ENCODE measurements around the gene MYH7B. TPM values are rescaled to one million over a fixed set of nuclear protein-coding genes. Genes with fewer than 3 reads are reported as not detected.

Gene MYH7B
- total RNA-seq, 1 experiment from 2014 or later = not detected

DNA sequence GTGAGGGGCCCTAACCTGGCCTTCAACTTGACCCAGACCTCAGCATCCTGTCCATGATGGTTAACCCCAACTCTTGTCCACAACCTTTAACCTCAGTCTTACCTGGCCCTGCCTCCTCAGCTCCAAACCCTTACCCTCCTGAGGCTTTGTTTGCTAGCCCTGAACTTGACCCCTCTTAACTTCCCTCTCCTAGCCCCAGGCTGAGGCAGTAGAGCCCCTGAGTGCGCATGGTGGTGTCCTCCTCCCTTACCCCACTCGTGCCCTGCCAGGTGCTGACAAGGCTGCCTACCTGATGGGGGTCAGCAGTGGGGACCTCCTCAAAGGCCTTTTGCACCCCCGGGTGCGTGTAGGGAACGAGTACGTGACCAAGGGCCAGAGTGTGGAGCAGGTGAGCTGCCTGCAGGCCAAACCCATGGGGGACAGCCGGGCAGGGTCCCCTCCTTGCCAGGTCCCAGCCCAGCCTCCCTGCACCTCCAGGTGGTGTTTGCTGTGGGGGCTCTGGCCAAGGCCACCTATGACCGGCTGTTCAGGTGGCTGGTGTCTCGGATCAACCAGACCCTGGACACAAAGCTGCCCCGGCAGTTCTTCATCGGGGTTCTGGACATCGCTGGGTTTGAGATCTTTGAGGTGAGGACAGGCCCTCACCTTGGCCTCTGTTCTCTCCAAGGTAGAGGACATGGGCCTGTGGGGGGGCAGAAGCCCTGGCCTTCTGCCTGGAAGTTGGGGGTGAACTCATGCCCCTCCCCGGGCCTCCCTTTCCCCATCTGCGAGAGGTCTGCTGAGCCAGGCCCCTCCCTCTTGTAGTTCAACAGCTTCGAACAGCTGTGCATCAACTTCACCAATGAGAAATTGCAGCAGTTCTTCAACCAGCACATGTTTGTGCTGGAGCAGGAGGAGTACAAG, 31.9 kb downstream of the MYH7B start:
- Histone ChIP-seq H3K27ac (ENCODE audit: low read length) (no peak overlapping the region), H3K4me2 (ENCODE audit: low read depth, low read length, poor library complexity, severe bottlenecking) (no peak overlapping the region), H4K20me1 (ENCODE audit: insufficient read depth, low read depth, low read length) (no peaks in the 10 kb centered on the region), H3K79me2 (ENCODE audit: low read length) (no peaks in the 10 kb centered on the region), H3K27me3 (ENCODE audit: low read length) (no peaks in the 10 kb centered on the region), H3K9me3 (ENCODE audit: low read length) (no peaks in the 10 kb centered on the region), H3K9me2 (replicated peaks; ENCODE audit: insufficient read depth, low read length) (no peaks in the 10 kb centered on the region), H2AFZ (ENCODE audit: low read length) (no peak overlapping the region), H3K36me3 (ENCODE audit: insufficient read depth, low read length) (no peaks in the 10 kb centered on the region), H3K4me1 (ENCODE audit: low read length) (peaks cover 7% of the 10 kb centered on the region), H3K4me3 (ENCODE audit: low read length) (no peak overlapping the region), H3K9ac (ENCODE audit: low read length) (no peak overlapping the region)
- no peak for DNase-seq

DNA sequence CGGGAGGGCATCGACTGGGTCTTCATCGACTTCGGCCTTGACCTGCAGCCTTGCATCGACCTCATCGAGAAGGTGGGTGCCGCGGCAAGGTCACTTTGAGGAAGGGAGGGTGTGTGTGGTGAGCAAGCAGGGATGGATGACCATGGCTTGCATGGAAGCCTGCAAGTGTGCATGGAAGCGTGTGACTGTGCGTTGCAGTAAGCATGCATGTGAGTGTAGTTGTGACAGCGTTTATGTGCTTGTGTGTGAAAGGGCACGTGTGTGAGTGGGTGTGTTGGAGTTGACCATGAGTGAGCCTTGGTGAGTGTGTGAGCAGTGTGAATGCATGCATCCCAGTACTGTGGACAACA, 32.5 kb downstream of the MYH7B start:
- Histone ChIP-seq H3K4me2 (ENCODE audit: low read depth, low read length, poor library complexity, severe bottlenecking) (no peak overlapping the region), H2AFZ (ENCODE audit: low read length) (no peak overlapping the region), H3K79me2 (ENCODE audit: low read length) (no peaks in the 10 kb centered on the region), H3K27me3 (ENCODE audit: low read length) (no peaks in the 10 kb centered on the region), H3K9ac (ENCODE audit: low read length) (no peak overlapping the region), H3K9me2 (replicated peaks; ENCODE audit: insufficient read depth, low read length) (no peaks in the 10 kb centered on the region), H3K36me3 (ENCODE audit: insufficient read depth, low read length) (no peaks in the 10 kb centered on the region), H3K27ac (ENCODE audit: low read length) (no peak overlapping the region), H3K9me3 (ENCODE audit: low read length) (no peaks in the 10 kb centered on the region), H3K4me1 (ENCODE audit: low read length) (peaks cover 7% of the 10 kb centered on the region), H4K20me1 (ENCODE audit: insufficient read depth, low read depth, low read length) (no peaks in the 10 kb centered on the region), H3K4me3 (ENCODE audit: low read length) (no peak overlapping the region)
- DNase-seq = no peak

DNA sequence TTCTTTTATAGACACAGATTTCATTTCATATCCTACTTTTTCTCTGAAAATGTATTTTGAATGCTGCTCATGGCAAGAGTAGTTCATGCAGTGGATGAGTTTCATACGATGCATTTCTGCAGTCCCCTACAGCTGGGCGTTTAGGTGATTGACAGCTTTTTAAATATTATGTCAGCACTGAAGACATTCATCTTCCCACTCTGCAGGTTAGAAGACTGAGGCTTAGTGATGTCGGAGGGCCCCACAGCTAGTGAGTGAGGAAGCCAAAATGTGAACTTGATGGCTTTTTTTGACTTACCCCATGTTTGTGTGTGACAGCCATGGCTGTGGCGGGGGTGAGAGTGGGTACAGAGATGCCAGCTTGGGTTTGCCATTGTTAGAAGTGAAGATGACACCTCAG, 33.5 kb downstream of the MYH7B start:
- Histone ChIP-seq H3K4me1 (ENCODE audit: low read length) (peaks cover 2% of the 10 kb centered on the region), H2AFZ (ENCODE audit: low read length) (no peak overlapping the region), H4K20me1 (ENCODE audit: insufficient read depth, low read depth, low read length) (no peaks in the 10 kb centered on the region), H3K4me2 (ENCODE audit: low read depth, low read length, poor library complexity, severe bottlenecking) (no peak overlapping the region), H3K4me3 (ENCODE audit: low read length) (no peak overlapping the region), H3K27me3 (ENCODE audit: low read length) (no peaks in the 10 kb centered on the region), H3K79me2 (ENCODE audit: low read length) (no peaks in the 10 kb centered on the region), H3K9ac (ENCODE audit: low read length) (no peak overlapping the region), H3K9me3 (ENCODE audit: low read length) (no peaks in the 10 kb centered on the region), H3K9me2 (replicated peaks; ENCODE audit: insufficient read depth, low read length) (no peaks in the 10 kb centered on the region), H3K27ac (ENCODE audit: low read length) (no peak overlapping the region), H3K36me3 (ENCODE audit: insufficient read depth, low read length) (no peaks in the 10 kb centered on the region)
- DNase-seq = no peak

DNA sequence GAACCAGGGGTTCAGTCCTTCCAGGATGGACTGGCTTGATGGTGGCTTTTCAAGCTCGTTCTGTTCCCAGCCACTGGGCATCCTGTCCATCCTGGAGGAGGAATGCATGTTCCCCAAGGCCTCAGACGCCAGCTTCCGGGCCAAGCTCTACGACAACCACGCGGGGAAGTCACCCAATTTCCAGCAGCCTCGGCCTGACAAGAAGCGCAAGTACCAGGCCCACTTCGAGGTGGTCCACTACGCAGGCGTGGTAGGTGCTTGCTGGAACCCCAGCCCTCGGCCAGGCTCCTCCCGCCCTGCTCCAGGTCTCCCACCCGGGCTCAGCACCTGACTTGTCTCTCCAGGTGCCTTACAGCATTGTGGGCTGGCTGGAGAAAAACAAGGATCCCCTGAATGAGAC, 34.0 kb downstream of the MYH7B start:
- DNase-seq = no peak
- Histone ChIP-seq H3K9me2 (replicated peaks; ENCODE audit: insufficient read depth, low read length) (no peaks in the 10 kb centered on the region), H4K20me1 (ENCODE audit: insufficient read depth, low read depth, low read length) (no peaks in the 10 kb centered on the region), H3K27me3 (ENCODE audit: low read length) (no peaks in the 10 kb centered on the region), H3K4me1 (ENCODE audit: low read length) (no peaks in the 10 kb centered on the region), H3K4me2 (ENCODE audit: low read depth, low read length, poor library complexity, severe bottlenecking) (no peak overlapping the region), H3K4me3 (ENCODE audit: low read length) (no peak overlapping the region), H3K36me3 (ENCODE audit: insufficient read depth, low read length) (no peaks in the 10 kb centered on the region), H3K9ac (ENCODE audit: low read length) (no peak overlapping the region), H2AFZ (ENCODE audit: low read length) (no peak overlapping the region), H3K9me3 (ENCODE audit: low read length) (no peaks in the 10 kb centered on the region), H3K79me2 (ENCODE audit: low read length) (no peaks in the 10 kb centered on the region), H3K27ac (ENCODE audit: low read length) (no peak overlapping the region)

DNA sequence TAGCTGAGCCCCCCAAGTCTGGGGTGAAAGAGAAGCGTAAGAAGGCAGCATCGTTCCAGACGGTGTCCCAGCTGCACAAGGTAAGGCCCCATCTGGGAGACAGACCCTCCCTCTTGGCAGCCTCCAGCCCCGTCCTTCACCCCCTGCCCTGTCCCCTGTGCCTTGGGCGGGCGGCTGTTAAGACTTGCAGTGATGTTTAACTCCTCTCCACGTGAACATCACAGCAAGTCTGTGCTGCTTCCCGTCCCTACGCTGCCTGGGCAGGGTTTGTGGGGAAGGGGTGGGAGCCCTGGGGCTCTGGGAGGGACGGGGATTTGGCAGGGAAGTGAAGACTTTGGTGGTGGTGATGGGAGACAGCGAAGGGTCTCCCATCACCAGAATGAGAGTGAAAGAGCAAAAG, 34.6 kb downstream of the MYH7B start:
- H3K4me3 ChIP-seq (ENCODE audit: low read length) = no peak overlapping the region
- no peaks in the 10 kb centered on the region for H4K20me1 ChIP-seq (ENCODE audit: insufficient read depth, low read depth, low read length)
- H3K27me3 ChIP-seq (ENCODE audit: low read length) = no peaks in the 10 kb centered on the region
- DNase-seq = no peak
- H3K9me2 ChIP-seq (replicated peaks; ENCODE audit: insufficient read depth, low read length) = no peaks in the 10 kb centered on the region
- H3K79me2 ChIP-seq (ENCODE audit: low read length) = no peaks in the 10 kb centered on the region
- no peaks in the 10 kb centered on the region for H3K4me1 ChIP-seq (ENCODE audit: low read length)
- no peaks in the 10 kb centered on the region for H3K9me3 ChIP-seq (ENCODE audit: low read length)
- no peak overlapping the region for H2AFZ ChIP-seq (ENCODE audit: low read length)
- no peak overlapping the region for H3K4me2 ChIP-seq (ENCODE audit: low read depth, low read length, poor library complexity, severe bottlenecking)
- H3K36me3 ChIP-seq (ENCODE audit: insufficient read depth, low read length) = no peaks in the 10 kb centered on the region
- no peak overlapping the region for H3K9ac ChIP-seq (ENCODE audit: low read length)
- no peak overlapping the region for H3K27ac ChIP-seq (ENCODE audit: low read length)

DNA sequence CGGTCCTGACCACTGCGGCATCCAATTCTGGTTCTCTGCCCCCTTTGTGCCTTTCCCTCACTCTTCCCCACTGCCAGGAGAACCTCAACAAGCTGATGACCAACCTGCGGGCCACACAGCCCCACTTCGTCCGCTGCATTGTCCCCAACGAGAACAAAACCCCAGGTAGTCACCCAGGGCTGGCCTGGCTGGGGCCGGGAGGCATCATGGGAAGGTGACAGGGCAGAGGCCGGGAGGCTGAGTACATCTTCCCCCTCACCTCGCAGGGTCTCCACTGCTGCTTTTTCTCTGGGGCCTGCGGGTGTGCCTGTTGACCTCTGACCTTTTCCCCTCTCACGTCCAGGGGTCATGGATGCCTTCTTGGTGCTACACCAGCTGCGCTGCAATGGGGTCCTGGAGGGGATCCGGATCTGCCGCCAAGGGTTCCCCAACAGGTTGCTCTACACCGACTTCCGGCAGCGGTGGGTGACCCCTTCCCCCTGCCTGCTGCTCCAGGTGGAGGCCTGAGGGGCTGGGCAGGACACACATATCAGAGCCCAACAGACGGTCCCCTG, 35.1 kb downstream of the MYH7B start:
- no peak overlapping the region for H3K9ac ChIP-seq (ENCODE audit: low read length)
- no peaks in the 10 kb centered on the region for H3K36me3 ChIP-seq (ENCODE audit: insufficient read depth, low read length)
- H3K27ac ChIP-seq (ENCODE audit: low read length) = no peak overlapping the region
- H3K27me3 ChIP-seq (ENCODE audit: low read length) = no peaks in the 10 kb centered on the region
- H3K4me2 ChIP-seq (ENCODE audit: low read depth, low read length, poor library complexity, severe bottlenecking) = no peak overlapping the region
- H2AFZ ChIP-seq (ENCODE audit: low read length) = no peak overlapping the region
- H3K79me2 ChIP-seq (ENCODE audit: low read length) = no peaks in the 10 kb centered on the region
- no peaks in the 10 kb centered on the region for H3K9me3 ChIP-seq (ENCODE audit: low read length)
- H3K4me3 ChIP-seq (ENCODE audit: low read length) = no peak overlapping the region
- no peak for DNase-seq
- H3K9me2 ChIP-seq (replicated peaks; ENCODE audit: insufficient read depth, low read length) = no peaks in the 10 kb centered on the region
- no peaks in the 10 kb centered on the region for H4K20me1 ChIP-seq (ENCODE audit: insufficient read depth, low read depth, low read length)
- H3K4me1 ChIP-seq (ENCODE audit: low read length) = no peaks in the 10 kb centered on the region

DNA sequence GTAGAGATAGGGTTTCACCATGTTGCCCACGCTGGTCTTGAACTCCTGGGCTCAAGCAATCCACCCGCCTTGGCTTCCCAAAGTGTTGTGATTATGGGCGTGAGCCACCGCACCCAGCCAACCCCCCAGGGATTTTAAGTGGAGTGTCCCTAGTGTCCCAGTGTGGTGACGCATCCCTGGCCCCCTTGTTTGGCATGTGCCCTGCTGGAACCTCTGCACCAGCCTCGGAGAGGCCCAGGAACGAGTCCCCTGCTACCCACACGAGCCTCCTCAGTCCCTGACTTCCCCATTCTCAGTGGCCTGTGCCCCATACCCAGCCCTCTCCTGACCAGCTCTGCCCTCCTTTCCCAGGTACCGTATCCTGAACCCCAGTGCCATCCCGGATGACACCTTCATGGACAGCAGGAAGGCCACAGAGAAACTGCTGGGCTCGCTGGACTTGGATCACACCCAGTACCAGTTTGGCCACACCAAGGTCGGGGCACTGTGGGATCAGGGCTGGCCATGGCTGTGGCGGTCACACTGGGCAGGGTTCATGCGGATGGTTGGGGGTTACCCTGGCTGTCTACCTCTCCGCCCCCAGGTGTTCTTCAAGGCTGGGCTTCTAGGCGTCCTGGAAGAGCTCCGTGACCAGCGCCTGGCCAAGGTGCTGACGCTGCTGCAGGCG, 37.2 kb downstream of the MYH7B start:
- H3K4me3 ChIP-seq (ENCODE audit: low read length) = no peak overlapping the region
- no peak overlapping the region for H3K4me2 ChIP-seq (ENCODE audit: low read depth, low read length, poor library complexity, severe bottlenecking)
- no peaks in the 10 kb centered on the region for H3K4me1 ChIP-seq (ENCODE audit: low read length)
- DNase-seq = no peak
- no peaks in the 10 kb centered on the region for H3K9me2 ChIP-seq (replicated peaks; ENCODE audit: insufficient read depth, low read length)
- no peaks in the 10 kb centered on the region for H3K27me3 ChIP-seq (ENCODE audit: low read length)
- no peaks in the 10 kb centered on the region for H3K36me3 ChIP-seq (ENCODE audit: insufficient read depth, low read length)
- no peak overlapping the region for H3K27ac ChIP-seq (ENCODE audit: low read length)
- H4K20me1 ChIP-seq (ENCODE audit: insufficient read depth, low read depth, low read length) = no peaks in the 10 kb centered on the region
- no peaks in the 10 kb centered on the region for H3K9me3 ChIP-seq (ENCODE audit: low read length)
- no peak overlapping the region for H3K9ac ChIP-seq (ENCODE audit: low read length)
- H2AFZ ChIP-seq (ENCODE audit: low read length) = no peak overlapping the region
- no peaks in the 10 kb centered on the region for H3K79me2 ChIP-seq (ENCODE audit: low read length)

DNA sequence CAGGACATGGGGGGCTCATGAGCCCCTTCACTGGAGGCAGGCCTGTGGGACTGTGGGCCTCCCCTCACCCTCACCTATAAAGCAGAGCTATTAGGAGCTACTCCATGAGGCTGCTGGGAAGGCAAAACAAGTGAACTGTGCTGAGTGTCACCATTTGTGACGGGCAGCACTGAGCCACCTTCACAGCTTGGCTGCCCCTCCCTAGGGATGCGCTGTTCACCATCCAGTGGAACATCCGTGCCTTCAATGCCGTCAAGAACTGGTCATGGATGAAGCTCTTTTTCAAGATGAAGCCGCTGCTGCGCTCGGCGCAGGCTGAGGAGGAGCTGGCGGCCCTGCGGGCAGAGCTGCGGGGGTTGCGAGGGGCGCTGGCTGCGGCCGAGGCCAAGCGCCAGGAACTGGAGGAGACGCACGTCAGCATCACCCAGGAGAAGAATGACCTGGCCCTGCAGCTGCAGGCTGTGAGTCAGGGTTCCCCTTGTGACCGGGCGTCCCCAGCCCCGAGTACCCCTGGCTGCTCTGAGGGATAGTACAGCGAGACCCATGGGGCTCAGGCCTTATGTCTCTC, 38.4 kb downstream of the MYH7B start:
- Histone ChIP-seq H3K27me3 (ENCODE audit: low read length) (no peaks in the 10 kb centered on the region), H3K4me2 (ENCODE audit: low read depth, low read length, poor library complexity, severe bottlenecking) (no peak overlapping the region), H2AFZ (ENCODE audit: low read length) (no peak overlapping the region), H3K27ac (ENCODE audit: low read length) (no peak overlapping the region), H3K4me1 (ENCODE audit: low read length) (no peaks in the 10 kb centered on the region), H4K20me1 (ENCODE audit: insufficient read depth, low read depth, low read length) (no peaks in the 10 kb centered on the region), H3K79me2 (ENCODE audit: low read length) (no peaks in the 10 kb centered on the region), H3K4me3 (ENCODE audit: low read length) (no peak overlapping the region), H3K9ac (ENCODE audit: low read length) (no peak overlapping the region), H3K36me3 (ENCODE audit: insufficient read depth, low read length) (no peaks in the 10 kb centered on the region), H3K9me3 (ENCODE audit: low read length) (no peaks in the 10 kb centered on the region), H3K9me2 (replicated peaks; ENCODE audit: insufficient read depth, low read length) (no peaks in the 10 kb centered on the region)
- DNase-seq = no peak
